Upper lobe of left lung (tissue), 6 donors: ENCODE results near the gene ACVR1. TPM values are rescaled to one million over a fixed set of nuclear protein-coding genes. Genes with fewer than 3 reads are reported as not detected.

Source experiments
- ATAC-seq, 2 donors: fragments of 200-7000 bp; cut with Tn5 transposase; one replicate each; pipeline ENCODE4 v1.9.1; 2022; ENCODE audit warnings: mild to moderate bottlenecking in 2 of 2, moderate library complexity in 2 of 2; ENCODE audit not compliant: low FRiP score in 2 of 2
- DNase-seq, 2 donors: peaks; one replicate each; pipeline ENCODE4 v3.0.0-alpha.2; 2019 to 2020
- H3K27ac ChIP-seq, 4 donors: fragments of 200-600 bp; sonication (generic); one replicate each; pipeline ENCODE4 v1.5.1; 2016 to 2019
- H3K27me3 ChIP-seq, 4 donors: fragments of 200-600 bp; sonication (generic); one replicate each; pipeline ENCODE4 v1.5.1; 2017 to 2019
- H3K36me3 ChIP-seq, 4 donors: fragments of 200-600 bp; sonication (generic); one replicate each; pipeline ENCODE4 v1.5.1; 2016 to 2019
- H3K4me1 ChIP-seq, 4 donors: fragments of 200-600 bp; sonication (generic); one replicate each; pipeline ENCODE4 v1.5.1; 2018 to 2019
- H3K4me3 ChIP-seq, 4 donors: fragments of 200-600 bp; sonication (generic); one replicate each; pipeline ENCODE4 v1.5.1; 2017 to 2019; ENCODE audit warnings: mild to moderate bottlenecking in 2 of 4, moderate library complexity in 1 of 4
- H3K9me3 ChIP-seq, 4 donors: fragments of 200-600 bp; sonication (generic); one replicate each; pipeline ENCODE4 v1.5.1; 2018 to 2019
- EP300 ChIP-seq, 4 donors: sonication (generic); formaldehyde crosslinking; IDR thresholded peaks; one replicate each; pipeline ENCODE4 v1.5.1; 2017; ENCODE audit warnings: antibody characterized with exemption in 4 of 4, control low read depth in 2 of 4
- POLR2A ChIP-seq, 4 donors: fragments of 450-650 bp; IDR thresholded peaks; one replicate each; pipeline ENCODE4 v1.5.1; 2016 to 2017; ENCODE audit warnings: antibody characterized with exemption in 4 of 4, mild to moderate bottlenecking in 2 of 4
- POLR2AphosphoS5 ChIP-seq, 2 donors: sonication (generic); formaldehyde crosslinking; IDR thresholded peaks; one replicate each; pipeline ENCODE4 v1.5.1; 2017; ENCODE audit warnings: antibody characterized with exemption in 2 of 2
- WGBS, 2 donors: methylation state at CpG; one replicate each; pipeline ENCODE4 v1.1.5; 2017 to 2018; 5-methylcytosine and 5-hydroxymethylcytosine counted together
- total RNA-seq, 6 donors: library from RNA; depleted of rRNA in 4 of 6; stranded (reverse); fragments of >200 nt in 4 of 6; gene quantifications; one replicate each; pipeline versions ENCODE4 v1.1.0 to v1.2.1, GENCODE V29; 2016 to 2021
- TF ChIP-seq, protein P1 (sequence below), 6 experiments: fragments of 450-650 bp in 4 of 6; fragments of 200-600 bp in 2 of 6; sonication (generic) in 2 of 6; IDR thresholded peaks; one replicate each; pipeline ENCODE4 v1.5.1; 2016 to 2019; ENCODE audit warnings: antibody characterized with exemption in 6 of 6
- donor health status: DM: no; HTN: no; CAD: no; lungs with moderate emphysema.
- donor health status: DM: no; HTN: yes; CAD: no; lungs with severe emphysema.

The ACVR1 gene
- total RNA-seq, 6 donors from 2014 or later: 16.4 to 38.8 (median 25.8) TPM

DNA sequence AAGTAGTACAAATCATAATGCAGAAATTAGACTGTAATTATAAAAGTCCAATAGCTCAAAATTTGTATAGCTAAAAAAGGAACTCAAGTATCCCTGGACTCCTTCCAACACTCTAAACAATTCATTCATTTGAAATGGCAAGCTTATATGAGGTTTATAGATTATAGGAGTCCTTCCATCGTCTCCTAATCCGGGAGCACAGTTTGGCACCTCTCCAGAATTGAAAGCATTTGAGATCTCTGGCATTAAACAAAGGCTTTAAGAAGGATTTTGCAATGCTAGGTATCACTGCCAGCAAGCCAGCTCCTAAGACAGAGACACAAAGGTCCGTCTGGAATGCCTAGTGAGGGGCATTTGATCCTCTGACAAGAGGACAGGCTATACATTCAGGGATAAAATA, 90.9 kb downstream of the ACVR1 start:
- no peak for ATAC-seq
- Histone ChIP-seq H3K4me3 (no peak overlapping the region), H3K9me3 (no peaks in the 10 kb centered on the region), H3K4me1 (peaks cover 40 to 55% (median 46%) of the 10 kb centered on the region in 4 donors), H3K27me3 (no peaks in the 10 kb centered on the region), H3K36me3 (no peaks in the 10 kb centered on the region), H3K27ac (no peak overlapping the region)
- peak in 1 of 2 donors; percentile 42 for DNase-seq
- TF ChIP-seq, protein P1, sequence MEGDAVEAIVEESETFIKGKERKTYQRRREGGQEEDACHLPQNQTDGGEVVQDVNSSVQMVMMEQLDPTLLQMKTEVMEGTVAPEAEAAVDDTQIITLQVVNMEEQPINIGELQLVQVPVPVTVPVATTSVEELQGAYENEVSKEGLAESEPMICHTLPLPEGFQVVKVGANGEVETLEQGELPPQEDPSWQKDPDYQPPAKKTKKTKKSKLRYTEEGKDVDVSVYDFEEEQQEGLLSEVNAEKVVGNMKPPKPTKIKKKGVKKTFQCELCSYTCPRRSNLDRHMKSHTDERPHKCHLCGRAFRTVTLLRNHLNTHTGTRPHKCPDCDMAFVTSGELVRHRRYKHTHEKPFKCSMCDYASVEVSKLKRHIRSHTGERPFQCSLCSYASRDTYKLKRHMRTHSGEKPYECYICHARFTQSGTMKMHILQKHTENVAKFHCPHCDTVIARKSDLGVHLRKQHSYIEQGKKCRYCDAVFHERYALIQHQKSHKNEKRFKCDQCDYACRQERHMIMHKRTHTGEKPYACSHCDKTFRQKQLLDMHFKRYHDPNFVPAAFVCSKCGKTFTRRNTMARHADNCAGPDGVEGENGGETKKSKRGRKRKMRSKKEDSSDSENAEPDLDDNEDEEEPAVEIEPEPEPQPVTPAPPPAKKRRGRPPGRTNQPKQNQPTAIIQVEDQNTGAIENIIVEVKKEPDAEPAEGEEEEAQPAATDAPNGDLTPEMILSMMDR (IDR thresholded peaks at IDR 0.05): no peak
- TF ChIP-seq POLR2A (IDR thresholded peaks at IDR 0.05) (no peak), EP300 (IDR thresholded peaks at IDR 0.05) (no peak), POLR2AphosphoS5 (IDR thresholded peaks at IDR 0.05) (no peak)
- WGBS, 2 donors: 29 to 30% methylated on average over 3 of the region's 3 CpGs

DNA sequence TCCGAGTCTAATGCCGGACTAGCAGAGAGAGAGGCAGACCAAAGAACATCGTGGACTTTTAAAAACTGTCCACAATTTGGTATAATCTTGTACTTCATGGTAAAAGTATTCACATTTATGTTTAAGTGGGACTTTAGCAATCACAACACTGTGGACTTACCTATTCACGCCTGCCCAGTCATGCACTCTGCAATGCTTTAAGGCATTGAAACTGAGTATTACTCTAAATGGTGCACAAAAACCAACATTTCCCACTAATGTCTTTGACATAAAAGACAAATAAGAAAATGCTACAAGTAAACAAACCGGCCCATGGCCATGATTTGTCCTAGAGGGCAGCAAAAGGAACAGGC, 91.3 kb downstream of the ACVR1 start:
- peaks cover 36 to 53% (median 42%) of the 10 kb centered on the region in 4 donors for H3K4me1 ChIP-seq
- H3K9me3 ChIP-seq: no peaks in the 10 kb centered on the region
- no peak overlapping the region for H3K4me3 ChIP-seq
- peaks cover 0 to 3% (median under 1%) of the 10 kb centered on the region in 4 donors for H3K36me3 ChIP-seq
- TF ChIP-seq, protein P1 (IDR thresholded peaks at IDR 0.05): no peak
- TF ChIP-seq EP300 (IDR thresholded peaks at IDR 0.05) (no peak), POLR2A (IDR thresholded peaks at IDR 0.05) (no peak), POLR2AphosphoS5 (IDR thresholded peaks at IDR 0.05) (no peak)
- no peaks in the 10 kb centered on the region for H3K27me3 ChIP-seq
- DNase-seq (no peak), ATAC-seq (no peak)
- peak overlapping the region; percentile 40 to 66 (median 47) for H3K27ac ChIP-seq
- WGBS, 2 donors: 64% methylated on average over 5 of the region's 5 CpGs

GRCh38 chr2:157784169-157784822, 91.8 kb downstream of the ACVR1 start:
- Histone ChIP-seq H3K27me3 (no peaks in the 10 kb centered on the region), H3K4me3 (no peak overlapping the region), H3K36me3 (peaks cover 0 to 6% (median 3%) of the 10 kb centered on the region in 4 donors), H3K27ac (peak overlapping the region; percentile 40 to 66 (median 47)), H3K9me3 (no peaks in the 10 kb centered on the region), H3K4me1 (peaks cover 31 to 48% (median 37%) of the 10 kb centered on the region in 4 donors)
- peak; percentile 9 to 65 for DNase-seq
- 52 to 60% methylated on average over 11 of the region's 11 CpGs for WGBS, 2 donors
- TF ChIP-seq POLR2AphosphoS5 (IDR thresholded peaks at IDR 0.05): no peak
- no peak for TF ChIP-seq EP300 (IDR thresholded peaks at IDR 0.05)
- TF ChIP-seq, protein P1 (IDR thresholded peaks at IDR 0.05): no peak
- no peak for TF ChIP-seq POLR2A (IDR thresholded peaks at IDR 0.05)
- peak; percentile 29 to 64 for ATAC-seq

- DNase-seq (no peak), ATAC-seq (no peak)
- TF ChIP-seq, protein P1 (IDR thresholded peaks at IDR 0.05): no peak
- TF ChIP-seq POLR2AphosphoS5 (IDR thresholded peaks at IDR 0.05) (no peak), POLR2A (IDR thresholded peaks at IDR 0.05) (no peak), EP300 (IDR thresholded peaks at IDR 0.05) (no peak)
- no peaks in the 10 kb centered on the region for H3K9me3 ChIP-seq
- H3K36me3 ChIP-seq: peaks cover 0 to 14% (median 3%) of the 10 kb centered on the region in 4 donors
- H3K4me3 ChIP-seq: no peak overlapping the region
- peaks cover 31 to 47% (median 34%) of the 10 kb centered on the region in 4 donors for H3K4me1 ChIP-seq
- H3K27ac ChIP-seq: no peak overlapping the region
- H3K27me3 ChIP-seq: no peaks in the 10 kb centered on the region
- WGBS, 2 donors: 19 to 28% methylated on average over 2 of the region's 2 CpGs
Measured at GRCh38 chr2:157783245-157783644, 92.9 kb downstream of the ACVR1 start.
